Activated CD8-positive, alpha-beta memory T cell treated with anti-CD3 and anti-CD28 coated beads for 36 hours (primary cell): ENCODE data around the gene MXI1. TPM values are rescaled to one million over a fixed set of nuclear protein-coding genes. Genes with fewer than 3 reads are reported as not detected.

ENCODE experiments used
- CTCF ChIA-PET: fragments of 350-600 bp; sonication (Branson Sonifier 250); formaldehyde crosslinking; loops from one replicate; lab custom pipeline; 2021; ENCODE audit warnings: antibody characterized with exemption; lab: Charles Lee
- POLR2A ChIA-PET: fragments of 350-600 bp; sonication (Branson Sonifier 250); formaldehyde crosslinking; loops from one replicate; lab custom pipeline; 2021; ENCODE audit warnings: antibody characterized with exemption; lab: Charles Lee
- total RNA-seq, 2 experiments: library from RNA; stranded (reverse); gene quantifications; one replicate each; pipeline ENCODE4 v1.2.3, GENCODE V29; 2021

The MXI1 gene
- total RNA-seq, 2 experiments from 2014 or later, result 13.4 to 14.8 TPM

DNA sequence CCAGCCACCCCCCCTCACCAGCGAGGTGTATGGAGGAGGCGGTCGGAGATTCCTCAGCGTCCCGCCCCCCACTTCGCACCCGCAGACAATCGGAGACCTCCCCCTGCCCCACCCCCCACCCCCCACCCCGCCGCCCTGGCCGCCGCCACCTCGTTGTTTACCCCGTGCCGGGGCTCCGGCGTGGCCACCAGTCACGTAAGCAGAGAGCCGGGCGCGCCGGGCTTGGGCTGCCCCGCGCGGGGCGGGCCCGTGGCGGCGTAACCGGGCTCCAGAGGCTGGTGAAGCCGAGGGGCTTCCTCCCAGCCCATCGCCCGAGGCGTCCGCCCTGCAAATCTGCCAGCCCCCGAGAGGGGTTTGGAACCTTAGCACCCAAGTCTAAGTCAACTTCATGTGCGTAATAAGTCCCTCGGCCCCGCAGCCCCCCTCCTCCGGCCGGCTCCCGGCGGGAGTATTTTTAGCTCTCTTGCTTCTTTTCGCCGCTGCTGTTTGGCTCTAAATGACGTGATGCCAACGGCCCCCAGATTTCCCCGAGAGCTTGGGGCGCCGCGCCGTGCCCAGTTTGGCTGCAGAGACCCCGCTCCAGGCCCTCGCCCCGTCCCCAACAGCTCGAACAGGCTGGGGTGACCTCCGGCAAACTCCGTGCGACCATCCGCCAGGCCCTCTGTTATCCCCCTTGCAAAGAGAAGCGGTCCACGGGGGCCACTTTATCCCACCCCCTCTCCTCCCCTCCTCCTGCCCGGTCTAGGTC is 2.7 kb downstream of the MXI1 start:
- ChIA-PET POLR2A (interaction anchor here (0.6 to 5.3 kb wide), 12 partner anchors 9 to 1974 kb away, joined by 3 to 57 read pairs (median 6); partner anchors contain the start of genes BBIP1, DUSP5, GPAM and SMC3), CTCF (interaction anchor here (0.7 to 5.6 kb wide), 8 partner anchors 11 to 288 kb away, joined by 3 to 42 read pairs (median 4); no protein-coding TSS in a partner anchor)

DNA sequence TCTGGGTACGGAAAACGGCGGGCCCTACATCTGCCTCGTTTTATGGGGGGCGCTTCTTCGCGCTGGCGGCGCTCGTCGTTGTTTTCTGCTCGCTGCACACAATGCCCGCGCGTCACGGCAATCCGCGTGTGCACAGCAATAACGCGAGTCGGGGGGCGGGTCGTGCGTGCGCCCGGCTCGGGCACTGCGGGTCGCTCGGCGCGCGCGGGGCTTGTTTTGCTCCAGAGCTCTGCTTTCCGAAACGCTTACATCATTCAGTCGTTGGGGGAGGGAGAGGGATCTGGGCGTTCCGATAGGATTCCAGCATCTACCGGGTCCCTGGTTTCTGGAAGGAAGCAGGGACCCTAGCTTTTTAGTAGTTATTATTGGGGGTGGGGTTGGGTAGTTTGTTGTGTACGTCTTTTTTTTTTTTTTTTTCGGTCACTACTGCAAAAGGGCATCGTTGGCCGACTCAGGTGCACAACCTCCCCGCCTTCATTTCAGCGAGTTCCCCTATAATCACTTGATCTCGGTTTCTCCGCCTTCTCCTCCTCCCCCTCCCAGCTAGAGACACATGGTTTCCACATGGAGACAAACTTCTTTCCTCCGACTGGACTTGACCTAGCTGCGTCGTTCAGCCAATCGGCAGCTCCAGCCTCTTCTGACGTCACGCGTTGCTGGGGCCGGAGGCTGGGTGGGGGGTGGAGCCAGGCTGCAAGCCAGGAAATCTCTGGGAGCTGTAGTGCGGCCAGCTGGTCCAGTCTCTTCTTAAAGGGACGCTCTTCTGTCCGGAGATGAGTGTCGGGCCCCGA is 3.5 kb downstream of the MXI1 start:
- CTCF ChIA-PET, result interaction anchor here (0.7 to 3.2 kb wide), 7 partner anchors 10 to 339 kb away, joined by 3 to 32 read pairs (median 4); no protein-coding TSS in a partner anchor
- POLR2A ChIA-PET, result interaction anchor here (0.6 to 5.3 kb wide), 17 partner anchors 9 to 1973 kb away, joined by 3 to 57 read pairs (median 5); partner anchors contain the start of genes BBIP1, GPAM, SHOC2 and SMC3

DNA sequence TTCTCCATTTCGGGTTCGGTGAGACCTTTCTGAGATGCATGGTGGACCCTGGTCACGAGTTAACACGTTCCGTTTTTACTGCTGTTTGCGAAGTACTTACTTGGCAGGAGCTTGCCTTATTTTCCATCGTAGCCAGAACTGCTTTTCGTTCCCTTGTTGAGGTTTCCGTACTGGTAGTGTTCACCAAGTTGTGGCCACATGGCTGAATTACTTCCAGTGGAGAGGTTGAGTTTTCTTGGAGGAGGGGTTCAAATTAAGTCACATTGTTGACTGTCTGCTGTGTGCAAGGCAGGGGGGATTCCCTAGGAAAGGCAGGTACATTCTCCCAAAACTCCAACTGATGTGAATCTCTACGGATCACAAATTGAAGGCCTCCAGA is 4.0 kb downstream of the MXI1 start:
- POLR2A ChIA-PET, result interaction anchor here (0.6 to 5.3 kb wide), 10 partner anchors 8 to 708 kb away, joined by 3 to 57 read pairs (median 5); partner anchors contain the start of genes BBIP1 and SHOC2
- CTCF ChIA-PET, result interaction anchor here (0.7 to 3.2 kb wide), 4 partner anchors 9 to 339 kb away, joined by 3 to 32 read pairs (median 16); no protein-coding TSS in a partner anchor

DNA sequence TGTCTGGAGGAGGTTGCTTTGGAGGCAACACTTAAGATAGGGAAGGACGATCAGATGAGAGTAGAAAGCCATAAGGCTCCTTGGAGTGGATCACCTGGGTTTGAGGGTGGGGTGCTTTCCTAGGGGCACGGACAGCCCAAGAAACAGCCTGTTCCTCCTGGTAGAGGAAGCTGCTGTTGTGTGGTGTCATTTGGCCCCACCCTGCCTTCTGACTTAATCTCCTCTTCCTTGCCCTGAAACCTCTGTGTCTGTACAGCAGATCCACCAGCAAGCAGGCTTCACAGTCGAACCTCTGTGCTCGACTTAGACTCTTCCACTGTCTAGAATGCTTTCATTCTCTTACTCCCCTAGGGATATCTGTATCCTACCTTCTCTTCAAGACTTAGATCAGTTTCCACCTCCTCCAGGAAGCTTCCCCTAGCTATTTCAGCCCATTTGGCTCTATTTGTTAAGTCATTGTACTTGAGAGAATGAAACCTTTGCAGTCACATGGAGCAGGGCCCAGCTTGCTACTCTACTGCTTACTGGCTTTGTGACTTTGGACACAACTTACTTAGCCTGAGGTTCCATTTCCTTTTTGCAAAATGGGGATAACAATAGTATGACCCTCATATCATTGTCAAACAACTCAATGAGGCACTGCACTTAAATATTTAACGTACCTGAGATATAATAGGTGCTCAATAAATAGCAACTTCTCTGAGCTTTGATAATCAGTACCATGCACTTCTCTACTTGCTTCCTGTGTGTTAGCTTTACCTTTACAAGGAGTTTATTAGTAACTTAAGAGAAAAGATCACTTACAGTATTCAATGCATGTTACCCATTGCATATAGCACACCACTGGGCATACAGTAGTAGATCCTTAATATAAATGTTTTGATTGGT is 5.0 kb downstream of the MXI1 start:
- POLR2A ChIA-PET, result interaction anchor here (0.6 to 5.3 kb wide), 3 partner anchors 10 to 660 kb away, joined by 3 to 57 read pairs (median 3); no protein-coding TSS in a partner anchor
- CTCF ChIA-PET, result interaction anchor here (0.7 to 3.2 kb wide), 4 partner anchors 8 to 75 kb away, joined by 3 to 32 read pairs (median 15); no protein-coding TSS in a partner anchor

DNA sequence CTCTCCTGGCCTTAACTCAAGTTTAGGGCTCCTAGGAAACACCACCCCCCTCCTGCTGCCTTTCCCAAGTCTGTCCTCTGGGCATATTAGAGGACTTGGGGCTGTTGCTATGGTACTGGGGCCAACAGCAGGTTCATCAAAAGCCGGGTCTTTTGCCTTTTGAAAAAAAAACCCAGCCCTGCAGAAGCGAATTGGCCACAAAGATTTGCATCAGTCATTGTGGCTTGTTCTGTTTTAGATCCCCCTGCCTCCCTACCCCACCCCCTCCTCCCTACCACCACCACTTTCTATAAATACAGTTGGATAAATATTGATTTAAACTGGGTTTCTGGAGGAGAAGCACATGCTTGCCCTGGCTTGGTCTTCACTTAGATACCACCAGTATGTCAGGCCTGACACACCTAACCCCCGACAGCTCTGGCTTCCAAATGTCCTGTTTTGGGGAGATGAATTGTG is 7.0 kb downstream of the MXI1 start:
- ChIA-PET POLR2A (interaction anchor here (0.6 to 0.7 kb wide), 2 partner anchors 150 to 285 kb away, joined by 4 to 5 read pairs; no protein-coding TSS in a partner anchor), CTCF (interaction anchor here (0.6 to 1.0 kb wide), 2 partner anchors 91 to 214 kb away, joined by 3 to 4 read pairs; no protein-coding TSS in a partner anchor)

DNA sequence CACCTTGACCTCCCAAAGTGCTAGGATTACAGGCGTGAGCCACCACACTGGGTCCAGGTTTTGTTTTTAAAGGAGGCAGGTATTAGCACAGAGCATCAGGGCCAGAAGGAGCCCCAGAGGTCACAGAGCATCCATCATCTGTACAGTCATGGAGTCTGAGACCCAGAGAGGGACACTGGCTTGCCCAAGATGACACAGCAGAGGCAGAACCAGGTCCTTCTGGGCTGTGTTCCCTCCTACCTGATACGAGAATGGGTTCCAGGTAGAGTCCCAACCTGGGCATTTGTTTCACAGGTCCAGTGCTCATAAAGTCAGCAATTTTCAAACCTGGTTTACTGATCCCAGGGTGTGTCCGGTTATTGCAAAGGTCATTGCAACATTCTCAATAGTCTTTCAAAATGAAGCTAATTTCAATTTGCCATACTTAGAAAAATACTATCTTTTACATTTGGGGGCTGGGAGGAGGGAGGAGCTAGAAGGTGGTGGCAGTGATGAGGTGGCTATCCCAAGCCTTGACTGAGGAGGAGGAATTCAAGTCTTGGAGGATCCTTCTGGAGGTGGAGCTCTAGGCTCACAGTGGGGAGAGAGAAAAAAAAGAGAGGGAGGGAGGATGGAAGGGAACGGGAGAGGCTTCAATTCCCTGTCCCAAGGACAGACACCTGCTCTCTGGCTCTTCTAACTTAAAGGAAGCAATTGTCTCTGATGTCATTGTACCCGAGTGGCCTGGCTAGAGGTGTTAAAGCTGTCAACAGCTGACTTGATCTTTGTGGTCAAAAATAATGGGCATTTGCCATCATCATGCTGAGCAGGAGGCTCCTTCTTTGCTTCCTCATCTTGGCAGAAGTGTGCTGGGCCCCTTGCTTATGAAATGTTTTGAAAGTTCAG is 8.1 kb downstream of the MXI1 start:
- ChIA-PET CTCF (interaction anchor here (0.6 to 1.2 kb wide), 2 partner anchors 9 to 63 kb away, joined by 3 to 4 read pairs; no protein-coding TSS in a partner anchor), POLR2A (interaction anchor here (0.7 kb wide), 1 partner anchor 284 kb away, joined by 5 read pairs; no protein-coding TSS in a partner anchor)

DNA sequence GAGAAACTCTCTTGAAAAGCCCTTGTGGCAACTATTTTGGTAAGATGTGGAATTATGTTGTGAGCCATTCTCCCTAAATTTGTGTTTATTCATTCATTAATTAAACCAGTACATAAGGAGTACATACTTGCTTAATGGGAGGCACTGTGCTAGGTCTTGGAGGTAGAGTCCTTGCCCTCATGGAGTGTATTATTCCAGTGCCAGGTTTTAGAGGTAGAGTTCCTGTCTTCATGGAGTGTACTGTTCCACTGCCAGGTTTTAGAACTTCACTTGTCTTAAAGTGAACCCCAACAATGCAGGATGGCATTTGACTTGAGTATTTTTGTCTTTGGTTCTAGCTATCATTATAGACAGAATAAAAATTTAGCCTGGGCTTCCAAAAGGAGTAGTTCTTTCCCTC is 8.8 kb downstream of the MXI1 start:
- ChIA-PET CTCF (interaction anchor here (0.6 to 1.2 kb wide), 2 partner anchors 10 to 63 kb away, joined by 3 to 4 read pairs; no protein-coding TSS in a partner anchor), POLR2A (no interaction called here)

DNA sequence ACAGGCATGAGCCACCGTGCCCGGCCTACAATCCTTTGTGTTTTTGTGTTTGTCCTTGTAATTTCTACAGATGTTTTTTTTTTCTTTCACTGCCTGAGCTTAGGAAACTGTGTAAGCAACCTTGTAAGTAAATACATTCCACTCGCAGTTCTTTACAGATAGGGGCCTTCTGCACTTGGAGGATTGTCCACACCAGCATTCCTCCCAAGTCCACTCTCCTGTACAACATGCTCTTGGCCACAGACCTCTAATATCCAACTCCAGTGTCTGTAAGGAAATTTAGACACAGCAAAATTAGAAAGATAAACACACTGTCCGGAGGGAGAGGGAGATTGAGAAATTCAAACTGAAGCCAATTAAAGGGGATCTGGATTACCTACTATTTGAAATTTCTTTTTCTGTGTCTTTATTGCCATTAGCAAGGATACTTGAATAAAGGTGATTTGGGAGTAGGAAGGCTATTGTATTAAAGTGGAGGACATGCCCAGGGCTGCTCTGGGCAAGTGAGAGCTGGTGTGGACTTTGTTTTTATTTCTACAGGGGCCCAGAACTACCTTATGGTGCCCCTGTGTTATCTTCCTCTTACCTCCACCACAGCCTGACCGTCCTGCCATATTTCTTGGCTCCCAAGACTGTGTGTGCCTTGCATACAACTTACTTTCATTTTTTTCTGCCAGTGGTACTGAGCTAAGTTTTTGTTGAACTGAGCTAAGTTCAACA is 9.7 kb downstream of the MXI1 start:
- POLR2A ChIA-PET, result no interaction called here
- CTCF ChIA-PET, result no interaction called here

DNA sequence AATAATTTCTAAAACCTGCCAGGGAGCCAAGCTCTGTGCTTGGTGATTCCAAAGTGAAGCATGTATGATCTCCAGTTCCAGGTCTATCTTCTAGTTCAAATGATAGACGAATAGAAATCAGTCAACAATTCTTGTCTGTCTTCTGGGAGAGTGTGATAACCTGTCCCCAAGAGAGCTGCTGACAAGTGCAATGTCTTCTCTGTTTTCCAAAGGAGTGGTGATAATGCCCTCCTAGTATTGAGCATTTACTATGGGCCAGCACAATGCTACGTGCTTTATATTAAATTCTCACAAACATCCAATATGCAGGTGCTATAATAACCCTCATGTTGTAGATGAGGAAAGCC is 10.2 kb downstream of the MXI1 start:
- ChIA-PET POLR2A (no interaction called here), CTCF (no interaction called here)

DNA sequence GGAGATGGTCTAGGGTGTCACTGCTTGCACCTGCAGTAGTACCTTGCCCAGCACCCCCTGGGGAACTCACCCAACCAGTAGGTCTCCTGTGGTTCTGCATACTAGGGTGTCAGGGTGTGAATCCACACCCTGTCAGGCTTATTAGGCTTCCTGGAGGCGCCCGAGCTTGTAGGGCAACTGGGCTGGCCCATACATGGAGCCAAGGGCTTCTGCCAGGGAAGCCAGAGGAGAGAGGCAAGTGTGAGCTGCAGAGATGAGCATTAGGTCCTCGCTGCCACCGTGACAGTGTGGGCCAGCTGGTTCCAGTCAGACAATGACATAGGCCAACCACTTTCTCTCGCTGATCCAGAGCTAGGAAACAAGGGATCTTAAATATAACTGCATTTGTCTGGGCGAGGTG is 11.2 kb downstream of the MXI1 start:
- POLR2A ChIA-PET, result interaction anchor here (1.5 kb wide), 1 partner anchor 8 kb away, joined by 6 read pairs; no protein-coding TSS in a partner anchor
- CTCF ChIA-PET, result interaction anchor here (3.7 kb wide), 1 partner anchor 10 kb away, joined by 19 read pairs; no protein-coding TSS in a partner anchor

DNA sequence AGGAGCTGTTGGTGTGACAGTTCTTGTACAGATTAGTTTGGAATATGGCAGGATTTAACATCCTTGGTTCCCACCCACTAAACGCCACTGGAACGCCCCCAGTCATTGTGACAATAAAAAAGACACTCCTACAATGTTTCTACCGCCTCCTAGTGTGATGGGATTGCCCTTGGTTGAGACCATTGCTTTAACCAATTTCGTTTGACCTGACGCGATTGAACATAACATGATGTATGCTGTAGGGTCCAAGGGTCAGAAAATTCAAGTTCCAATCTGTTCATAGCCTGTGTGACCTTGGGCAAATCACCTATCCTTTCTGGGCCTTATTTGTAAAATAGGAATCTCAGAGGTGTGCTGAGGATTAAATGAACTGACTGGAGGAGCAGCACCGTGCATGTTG is 12.5 kb downstream of the MXI1 start:
- CTCF ChIA-PET, result interaction anchor here (1.0 to 3.7 kb wide), 4 partner anchors 9 to 336 kb away, joined by 3 to 32 read pairs (median 11); no protein-coding TSS in a partner anchor
- POLR2A ChIA-PET, result interaction anchor here (1.5 kb wide), 1 partner anchor 9 kb away, joined by 6 read pairs; no protein-coding TSS in a partner anchor

DNA sequence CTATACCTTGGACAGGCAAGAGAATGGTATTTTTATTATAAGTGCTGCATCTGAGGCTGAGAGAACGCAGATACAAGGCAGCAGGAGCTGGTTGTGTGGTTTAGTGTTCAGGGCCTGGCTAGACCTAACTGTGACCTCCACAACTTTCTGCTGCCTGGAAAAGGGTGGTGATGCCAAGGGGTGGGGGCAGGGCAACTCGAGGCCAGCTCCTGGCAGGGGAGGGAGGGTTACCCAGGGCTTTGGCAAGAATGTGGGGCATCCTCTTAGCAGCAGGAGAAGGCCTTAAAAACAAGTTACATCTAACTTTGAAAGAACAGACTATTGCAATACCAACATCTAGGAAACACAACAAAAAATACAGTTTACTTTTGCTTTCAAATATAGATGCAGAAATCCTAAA is 13.0 kb downstream of the MXI1 start:
- ChIA-PET POLR2A (no interaction called here), CTCF (interaction anchor here (1.0 to 3.7 kb wide), 4 partner anchors 9 to 336 kb away, joined by 3 to 32 read pairs (median 11); no protein-coding TSS in a partner anchor)

DNA sequence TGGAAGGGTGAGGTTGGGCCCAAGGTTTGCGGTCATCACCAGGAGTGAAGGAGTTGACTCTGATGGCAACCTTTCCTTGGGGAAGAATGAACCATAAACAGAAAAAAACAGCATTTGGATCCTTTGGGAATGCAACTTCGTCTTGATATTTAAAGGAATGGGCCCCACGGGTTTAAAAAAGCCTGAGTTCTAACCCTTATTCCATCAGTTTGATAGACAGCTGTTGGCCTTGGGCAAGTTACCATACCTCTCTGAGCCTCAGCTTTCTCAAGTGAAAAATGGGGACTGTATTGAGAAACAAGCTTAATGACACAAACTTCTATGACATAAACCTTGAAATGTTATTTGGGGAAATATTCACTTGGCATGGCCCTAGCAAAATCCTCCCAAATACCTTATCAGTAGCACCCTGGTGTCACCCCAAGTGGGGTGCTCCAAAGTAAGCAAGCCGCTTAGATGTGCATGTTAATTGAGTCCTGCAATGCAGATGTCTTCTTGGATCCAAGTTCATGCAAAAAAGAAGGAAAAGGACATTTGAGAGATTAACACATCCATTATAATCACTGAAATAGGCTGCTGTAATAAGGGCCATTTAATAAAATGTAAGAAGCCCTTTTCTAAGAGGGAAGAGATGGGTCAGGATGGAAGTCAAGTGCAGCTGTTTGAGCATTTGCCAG is 13.8 kb downstream of the MXI1 start:
- CTCF ChIA-PET, result interaction anchor here (0.8 to 3.7 kb wide), 7 partner anchors 8 to 83 kb away, joined by 3 to 32 read pairs (median 5); no protein-coding TSS in a partner anchor
- POLR2A ChIA-PET, result interaction anchor here (2.7 kb wide), 1 partner anchor 11 kb away, joined by 57 read pairs; no protein-coding TSS in a partner anchor

DNA sequence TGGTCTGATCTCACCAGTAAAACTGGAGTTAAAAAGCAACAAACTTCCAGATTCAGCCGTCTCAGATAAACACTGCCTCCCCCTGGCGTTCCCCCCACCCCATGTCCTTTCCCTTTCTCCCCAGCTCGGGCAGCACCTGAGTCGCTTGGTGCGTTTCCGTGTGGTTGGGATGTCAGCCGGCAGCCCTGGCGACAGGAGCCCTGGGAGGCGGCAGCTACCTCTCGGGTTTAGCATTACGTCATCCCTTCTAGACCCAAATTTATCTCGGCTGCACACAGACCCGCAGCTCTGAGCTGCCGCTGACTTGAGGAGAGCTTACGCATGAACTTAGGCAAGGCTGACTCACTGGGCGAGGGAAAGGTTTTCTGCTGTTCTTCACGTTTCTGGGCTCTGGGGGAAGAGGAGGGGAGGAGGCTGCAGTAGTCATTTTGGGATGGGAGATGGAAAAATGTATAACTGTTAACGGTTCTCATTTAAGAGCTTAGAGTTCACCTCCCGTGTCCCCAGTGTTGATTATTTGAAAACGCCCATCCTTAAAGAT is 14.4 kb downstream of the MXI1 start:
- POLR2A ChIA-PET, result interaction anchor here (2.7 kb wide), 1 partner anchor 12 kb away, joined by 57 read pairs; no protein-coding TSS in a partner anchor
- CTCF ChIA-PET, result interaction anchor here (0.8 to 3.7 kb wide), 7 partner anchors 9 to 84 kb away, joined by 3 to 32 read pairs (median 5); no protein-coding TSS in a partner anchor
